Measurements from ENCODE around the gene SH2D3C.

The SH2D3C gene

GRCh38 chr9:127809002-127809539 is 30.6 kb upstream of the SH2D3C start:
- no peak for DNase-seq
- intact Hi-C loops (cut with DNase I): no loop called here

GRCh38 chr9:127808347-127809001 is 30.0 kb upstream of the SH2D3C start:
- intact Hi-C loops (cut with DNase I): no loop called here
- DNase-seq: no peak

GRCh38 chr9:127806871-127807270 is 28.4 kb upstream of the SH2D3C start:
- DNase-seq: no peak
- intact Hi-C loops (cut with DNase I): no loop called here

- intact Hi-C loops (cut with DNase I): no loop called here
- DNase-seq: no peak
These were observed 27.2 kb upstream of the SH2D3C start for GRCh38 chr9:127805620-127806019.

GRCh38 chr9:127803507-127804352 is 25.3 kb upstream of the SH2D3C start:
- intact Hi-C loops (cut with DNase I): no loop called here
- DNase-seq: no peak

- intact Hi-C loops (cut with DNase I): no loop called here
- peak; percentile 58 to 93 (median 84) for DNase-seq
These were observed 24.3 kb upstream of the SH2D3C start, which contains the start of gene FPGS for GRCh38 chr9:127802576-127803443. Gene FPGS (plus strand): TSS chr9:127802882. CDS start chr9:127802925, 43 bp downstream.

GRCh38 chr9:127801955-127802575 is 23.6 kb upstream of the SH2D3C start:
- no peak for DNase-seq

GRCh38 chr9:127796852-127797370 is 18.4 kb upstream of the SH2D3C start:
- intact Hi-C loops (cut with DNase I): no loop called here
- no peak for DNase-seq

More at GRCh38 chr9:127801955-127802575, 23.6 kb upstream of the SH2D3C start:
- intact Hi-C loops (cut with DNase I): no loop called here

GRCh38 chr9:127796225-127796813 is 17.9 kb upstream of the SH2D3C start:
- no peak for DNase-seq

GRCh38 chr9:127794001-127794791 is 15.7 kb upstream of the SH2D3C start:
- intact Hi-C loops (cut with DNase I): loop anchor here (5.0 kb wide), 1 partner anchor 78 kb away; no protein-coding TSS in a partner anchor
- no peak for DNase-seq

More at GRCh38 chr9:127796225-127796813, 17.9 kb upstream of the SH2D3C start:
- intact Hi-C loops (cut with DNase I): no loop called here

GRCh38 chr9:127793093-127793708 is 14.7 kb upstream of the SH2D3C start:
- intact Hi-C loops (cut with DNase I): loop anchor here (5.0 kb wide), 1 partner anchor 79 kb away; no protein-coding TSS in a partner anchor
- no peak for DNase-seq

- DNase-seq: no peak
- intact Hi-C loops (cut with DNase I): loop anchor here (5.0 kb wide), 1 partner anchor 80 kb away; no protein-coding TSS in a partner anchor
These were observed 14.1 kb upstream of the SH2D3C start for GRCh38 chr9:127792417-127793031.

- intact Hi-C loops (cut with DNase I): loop anchor here (5.0 kb wide), 1 partner anchor 81 kb away; no protein-coding TSS in a partner anchor
- DNase-seq: no peak
These were observed 12.6 kb upstream of the SH2D3C start for GRCh38 chr9:127791085-127791484.

GRCh38 chr9:127790094-127790855 is 11.8 kb upstream of the SH2D3C start:
- intact Hi-C loops (cut with DNase I): loop anchor here (5.0 kb wide), 1 partner anchor 82 kb away; no protein-coding TSS in a partner anchor
- no peak for DNase-seq

GRCh38 chr9:127789179-127789578 is 10.7 kb upstream of the SH2D3C start:
- intact Hi-C loops (cut with DNase I): loop anchor here (10.0 kb wide), 1 partner anchor 126 kb away; the partner anchor contains the start of gene ST6GALNAC4

More at GRCh38 chr9:127789179-127789578, 10.7 kb upstream of the SH2D3C start:
- DNase-seq: no peak

Data from head of caudate nucleus (tissue), 42 donors.